GM18858 (cell line): Measurements from ENCODE around the gene PRKN.

Experiments
- ATAC-seq: cut with Tn5 transposase; IDR thresholded peaks from one replicate; pipeline ENCODE4 v1.9.1; 2021; ENCODE audit not compliant: unreplicated experiment

PRKN gene

DNA sequence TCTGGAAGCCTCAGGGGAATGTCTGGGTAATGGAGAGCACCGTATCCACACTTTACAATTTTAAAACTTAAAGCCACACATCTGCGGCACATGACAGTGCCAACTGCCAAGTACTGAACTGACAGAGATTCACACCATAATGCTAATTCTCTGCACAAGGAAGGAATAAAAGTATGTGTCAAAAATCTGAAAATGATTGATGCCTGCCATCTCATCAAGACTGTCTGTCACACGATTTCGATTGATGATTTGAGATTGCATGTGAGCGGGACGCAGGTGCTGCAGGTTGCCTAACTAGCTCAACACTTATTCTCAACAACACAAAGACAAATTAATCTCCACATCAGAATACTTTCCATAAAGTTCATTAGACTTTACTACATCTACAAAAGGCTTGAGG lies 391.2 kb downstream of the PRKN start:
- ATAC-seq, result no peak

DNA sequence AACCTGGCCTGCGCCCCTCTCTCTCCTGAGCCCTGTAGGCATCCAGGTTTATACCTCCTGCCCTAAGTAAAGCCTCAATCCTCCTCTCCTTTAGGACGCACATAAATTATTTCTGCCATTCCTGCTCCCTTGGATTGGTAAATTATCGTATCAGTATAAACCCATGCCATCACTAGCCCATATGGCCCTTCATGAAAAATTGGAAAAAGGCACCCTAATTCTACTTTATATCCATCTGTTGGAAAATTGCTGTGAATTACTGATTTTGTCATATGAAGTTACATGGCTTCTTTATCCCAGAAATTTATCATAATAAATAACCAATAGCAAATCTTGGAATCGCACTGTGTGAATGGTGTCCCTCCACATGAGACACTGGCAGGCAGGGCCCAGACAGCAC lies 395.2 kb downstream of the PRKN start:
- ATAC-seq, result no peak

DNA sequence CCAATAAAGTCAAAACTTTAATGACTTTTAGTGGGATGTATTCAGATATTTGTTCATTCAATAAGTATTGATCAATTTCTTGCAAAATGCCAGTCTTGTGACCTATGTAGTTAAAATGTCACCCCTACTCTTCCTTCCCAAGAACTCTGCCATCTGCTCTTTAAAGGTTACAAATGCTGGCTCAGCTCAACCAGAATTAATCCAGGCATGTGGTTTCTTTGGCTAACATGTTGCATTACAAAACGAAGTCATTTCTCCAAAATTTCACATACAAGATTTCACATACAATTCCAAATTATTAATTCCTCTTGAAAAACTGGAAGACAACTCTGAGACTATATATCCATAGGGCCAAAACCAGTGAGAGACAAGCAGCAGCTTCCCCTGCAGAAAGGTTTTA lies 395.7 kb downstream of the PRKN start:
- ATAC-seq, result no peak

DNA sequence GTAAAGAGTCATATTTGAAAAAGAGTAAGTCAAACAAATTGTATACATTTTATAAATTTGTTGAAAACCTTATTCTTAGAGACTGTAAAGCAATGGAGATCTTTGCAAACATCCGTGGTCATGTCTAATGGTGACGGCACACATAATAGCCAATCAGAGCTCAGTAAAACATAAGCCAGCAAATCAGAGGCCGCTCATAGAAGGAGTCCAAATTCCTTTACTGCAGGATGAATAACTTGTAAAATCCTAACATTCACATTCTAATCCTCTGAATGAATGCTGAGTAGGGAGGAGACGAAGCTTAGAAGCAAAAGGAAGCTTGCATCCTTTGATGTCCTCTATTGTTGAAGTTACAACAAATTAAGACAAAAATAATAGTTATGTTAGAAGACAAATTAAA lies 401.7 kb downstream of the PRKN start:
- ATAC-seq, result no peak

DNA sequence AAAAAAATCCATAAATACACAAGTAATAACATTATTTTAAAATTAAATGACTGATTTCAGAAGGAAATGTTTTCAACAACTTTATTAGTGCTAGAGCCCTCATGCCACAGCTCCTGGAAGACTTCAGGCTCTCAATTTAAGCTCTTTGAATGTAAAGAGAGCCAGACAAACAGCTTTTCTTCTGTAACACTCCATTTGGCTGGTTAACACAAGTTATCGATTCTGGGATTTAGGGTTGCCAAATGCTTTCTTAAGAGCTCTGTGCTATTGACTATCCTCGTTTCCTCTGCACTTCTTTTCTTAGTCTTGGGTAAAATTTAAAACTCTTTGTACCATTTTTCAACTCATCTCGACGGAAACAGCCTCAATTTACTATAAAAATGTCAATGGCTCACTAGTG lies 402.5 kb downstream of the PRKN start:
- ATAC-seq, result no peak

DNA sequence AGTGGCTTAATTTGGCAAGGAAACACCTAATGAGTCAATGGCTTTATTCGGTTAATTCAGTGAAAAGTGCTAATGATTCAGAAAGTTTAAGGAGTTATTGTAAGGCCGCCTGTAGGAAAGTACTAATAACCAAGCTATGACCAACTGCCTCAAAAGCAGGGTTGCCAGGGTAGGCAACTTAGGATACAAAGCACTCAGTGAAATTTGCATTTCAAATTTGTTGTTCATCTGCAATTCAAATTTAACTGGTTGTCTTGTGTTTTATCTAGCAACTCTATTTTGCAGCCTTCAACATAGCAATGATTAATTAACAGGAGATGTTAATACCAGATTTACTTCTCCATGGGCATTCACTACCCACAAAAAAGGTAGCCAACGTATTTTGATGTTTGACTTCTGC lies 412.3 kb downstream of the PRKN start:
- ATAC-seq, result no peak

DNA sequence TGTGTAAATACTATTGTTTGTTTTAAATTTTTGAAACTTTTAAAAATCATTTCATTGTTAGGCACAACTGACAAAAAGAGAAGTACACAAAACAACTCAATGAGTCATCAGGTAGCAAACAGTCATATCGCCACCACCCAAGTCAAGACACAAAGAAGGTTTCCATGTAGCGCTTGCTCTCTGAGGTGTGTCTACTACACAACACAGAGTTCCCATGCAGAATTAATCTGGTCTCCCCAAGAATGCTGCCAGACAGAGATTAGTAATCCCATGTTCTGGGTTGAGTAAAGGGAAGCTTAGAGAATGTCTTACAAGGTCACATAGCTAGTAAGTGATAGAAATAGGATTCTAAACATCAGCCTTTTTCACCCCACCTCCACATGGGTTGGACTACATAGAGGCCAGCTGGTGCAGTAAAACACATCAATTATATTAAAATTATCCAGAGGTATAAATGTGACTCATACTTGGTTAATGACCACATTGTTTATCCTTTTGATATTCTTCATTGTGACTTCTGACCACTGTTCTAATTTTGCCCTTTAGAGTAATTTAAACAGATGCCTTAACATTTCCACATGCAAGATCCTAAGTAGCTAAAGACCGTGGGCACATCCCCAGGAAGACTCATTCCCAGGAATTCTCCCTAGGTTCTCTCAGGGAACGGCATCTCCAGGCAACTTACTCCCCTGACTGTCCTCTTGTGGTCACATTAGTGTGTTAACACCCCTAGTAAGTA lies 413.5 kb downstream of the PRKN start:
- no peak for ATAC-seq

DNA sequence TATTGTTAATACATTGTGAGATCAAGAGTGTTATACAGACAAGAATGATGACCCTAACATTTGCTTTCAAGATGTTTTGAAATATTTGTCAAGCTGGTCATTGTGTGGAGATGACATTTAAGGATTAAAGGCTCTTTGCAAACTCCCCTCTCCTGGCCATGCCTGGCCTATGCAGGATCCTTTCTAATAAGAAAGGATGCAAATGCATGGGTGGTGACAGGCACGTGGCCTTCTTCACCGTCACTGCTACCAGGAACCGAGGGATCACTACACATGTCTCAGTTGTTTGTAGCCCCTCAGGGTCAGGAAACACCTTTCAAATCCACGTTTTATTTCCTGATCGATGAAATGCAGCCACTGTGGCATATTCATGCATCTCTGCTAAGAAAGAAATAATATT lies 419.7 kb downstream of the PRKN start:
- no peak for ATAC-seq

DNA sequence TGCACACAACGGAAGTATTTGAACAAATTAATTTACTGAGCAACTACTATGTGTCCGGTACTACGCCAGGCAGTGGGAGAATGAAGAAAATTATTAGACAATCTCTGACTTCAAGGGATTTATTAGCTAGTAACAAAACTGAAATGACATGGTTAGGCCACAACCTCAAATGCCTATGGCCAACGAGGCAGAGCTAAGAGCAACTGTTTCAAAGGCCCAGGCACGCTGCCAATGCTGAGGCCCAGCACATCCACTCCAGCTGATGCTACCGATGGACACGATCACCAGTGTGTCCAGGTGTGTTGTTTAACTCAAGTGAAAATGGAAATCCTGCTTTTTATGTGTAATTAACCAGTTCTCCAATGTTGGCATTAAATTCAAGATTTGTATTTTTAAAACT lies 420.9 kb downstream of the PRKN start:
- ATAC-seq, result no peak

DNA sequence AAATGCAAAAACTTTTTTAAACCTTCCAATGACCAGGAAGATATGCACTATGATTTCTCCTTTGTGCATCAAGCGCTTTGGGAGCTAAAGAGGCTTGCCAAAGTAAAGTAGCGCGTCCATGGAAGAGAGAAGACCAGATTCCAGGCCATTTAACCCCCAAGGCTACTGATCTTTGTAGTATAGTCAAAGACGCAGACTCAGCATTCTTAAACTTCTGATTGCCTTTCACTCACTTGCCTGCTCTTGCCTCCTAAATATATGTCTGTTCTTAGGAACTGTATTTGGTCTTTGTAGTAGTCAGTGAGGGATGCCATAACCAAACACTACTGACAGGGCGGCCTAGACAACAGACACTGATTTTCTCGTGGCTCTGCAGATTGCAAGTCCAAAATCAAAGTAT lies 426.4 kb downstream of the PRKN start:
- no peak for ATAC-seq

DNA sequence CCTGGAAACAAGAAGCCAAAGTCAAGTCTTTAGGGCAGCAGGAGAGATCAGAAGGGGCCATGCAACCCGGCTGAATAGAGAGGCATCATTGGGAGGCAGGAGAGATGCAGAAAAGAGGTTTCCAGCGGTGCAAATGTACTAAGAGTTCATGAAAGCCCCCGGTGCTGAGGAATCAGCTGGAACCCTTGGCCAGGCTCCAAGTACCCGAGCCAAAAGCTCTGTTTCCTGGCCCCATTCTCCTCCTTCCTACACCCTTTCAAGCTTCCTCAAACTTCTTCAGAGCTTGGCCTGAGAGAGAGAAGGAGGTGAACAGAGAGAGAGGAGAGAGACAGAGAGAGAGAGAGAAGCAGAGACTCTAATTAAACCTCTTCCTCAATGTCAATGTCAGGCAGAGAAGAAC lies 433.5 kb downstream of the PRKN start:
- ATAC-seq, result no peak

DNA sequence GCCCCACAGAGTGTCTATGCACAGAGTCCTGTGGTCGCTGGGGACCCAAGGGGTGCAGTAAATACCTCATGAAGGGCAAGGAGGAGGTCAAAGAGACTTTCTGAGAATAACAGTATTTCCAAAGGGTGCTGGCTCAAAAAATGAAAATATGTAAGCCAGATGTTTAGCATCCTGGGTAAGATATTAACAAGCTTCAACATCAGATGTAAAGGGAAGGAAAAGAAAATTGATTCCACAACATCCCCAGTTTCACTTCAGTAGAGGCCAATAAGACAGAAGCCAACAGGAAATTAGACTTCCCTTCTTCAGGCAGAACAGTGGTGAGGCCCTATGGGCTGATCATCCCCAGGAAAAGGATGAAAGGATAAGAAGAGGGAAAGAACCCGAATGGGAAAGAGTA lies 434.7 kb downstream of the PRKN start:
- no peak for ATAC-seq

DNA sequence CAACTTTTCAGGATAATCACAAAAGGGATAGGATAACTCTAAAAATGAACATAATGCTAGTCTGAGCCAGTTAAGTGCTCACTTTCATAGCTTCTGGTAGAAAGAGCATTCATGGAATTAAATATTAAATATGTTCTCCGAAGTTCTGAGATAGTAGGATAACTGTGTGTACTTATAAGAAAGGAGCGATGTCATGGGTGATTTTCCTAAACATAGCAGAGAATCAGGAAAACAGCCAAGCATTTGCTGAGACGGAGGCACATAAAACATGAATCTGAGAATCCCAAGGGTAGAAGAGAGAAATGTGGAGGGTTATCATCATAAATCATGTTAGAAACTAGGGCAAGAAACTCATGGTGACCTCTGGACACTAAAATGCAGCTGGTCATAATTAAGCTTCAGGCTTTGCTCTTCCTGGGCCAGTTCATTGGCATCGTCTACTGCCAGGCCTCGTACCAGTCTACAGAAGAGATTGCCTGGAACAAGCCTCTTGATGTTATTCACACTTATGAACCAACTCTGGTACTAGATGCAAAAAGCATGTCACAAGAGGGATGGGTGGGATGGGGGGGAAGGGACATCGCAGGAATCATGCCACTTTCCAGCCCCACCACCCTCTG lies 436.6 kb downstream of the PRKN start:
- ATAC-seq, result no peak

DNA sequence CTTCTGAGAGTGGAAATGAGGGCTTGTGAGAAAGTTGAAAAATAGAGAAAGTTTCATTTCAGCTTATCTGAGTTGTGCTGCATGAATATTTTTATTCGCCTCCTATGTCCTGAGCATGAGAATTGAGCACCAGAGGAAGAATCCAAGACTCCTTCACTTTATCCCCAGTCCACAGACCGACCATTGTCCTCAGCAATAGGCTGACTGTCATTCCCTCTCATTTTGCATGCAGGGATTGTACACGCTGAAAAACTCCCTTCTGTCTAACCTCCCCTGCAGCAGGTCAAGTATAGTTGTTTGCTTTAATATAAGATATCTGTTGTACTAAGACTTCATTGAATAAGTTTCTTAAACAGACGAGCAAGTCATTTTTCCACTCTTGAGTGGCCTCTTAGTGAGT lies 437.6 kb downstream of the PRKN start:
- ATAC-seq, result no peak

DNA sequence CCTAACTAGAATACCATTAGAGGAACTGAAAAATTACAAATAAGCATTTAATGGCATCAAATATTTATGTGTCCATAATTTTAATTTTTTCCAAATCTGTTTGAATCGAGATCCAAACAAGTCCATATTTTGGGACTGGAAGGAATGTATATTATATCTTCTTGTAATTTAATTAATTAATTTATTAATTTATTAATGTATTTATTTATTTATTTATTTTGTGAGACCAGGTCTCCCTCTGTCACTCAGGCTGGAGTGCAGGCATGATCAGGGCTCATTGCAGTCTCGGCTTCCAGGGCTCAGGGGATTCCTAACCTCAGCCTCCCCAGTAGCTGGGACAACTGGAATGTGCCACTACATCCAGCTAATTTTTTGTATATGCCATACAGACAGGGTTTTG lies 453.6 kb downstream of the PRKN start:
- no peak for ATAC-seq

DNA sequence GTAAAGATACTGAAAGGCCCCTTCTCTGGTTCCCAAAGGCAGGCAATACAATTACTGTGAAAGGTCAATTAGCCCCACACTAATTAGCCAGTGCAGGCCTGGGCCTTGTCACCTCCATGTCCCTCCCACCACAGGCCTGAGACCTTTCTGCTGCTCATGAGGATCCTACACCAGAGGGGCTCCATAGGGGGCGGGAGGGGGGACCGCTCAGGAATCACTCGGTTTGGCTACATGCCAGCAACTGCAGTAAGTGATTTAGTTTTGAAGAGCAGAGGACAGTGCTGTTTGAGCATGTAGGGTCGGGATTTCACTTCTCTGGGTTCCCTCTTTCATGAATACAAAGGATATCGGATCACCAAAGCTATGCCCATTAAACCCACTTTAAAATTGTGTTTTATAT lies 455.6 kb downstream of the PRKN start:
- ATAC-seq, result no peak

DNA sequence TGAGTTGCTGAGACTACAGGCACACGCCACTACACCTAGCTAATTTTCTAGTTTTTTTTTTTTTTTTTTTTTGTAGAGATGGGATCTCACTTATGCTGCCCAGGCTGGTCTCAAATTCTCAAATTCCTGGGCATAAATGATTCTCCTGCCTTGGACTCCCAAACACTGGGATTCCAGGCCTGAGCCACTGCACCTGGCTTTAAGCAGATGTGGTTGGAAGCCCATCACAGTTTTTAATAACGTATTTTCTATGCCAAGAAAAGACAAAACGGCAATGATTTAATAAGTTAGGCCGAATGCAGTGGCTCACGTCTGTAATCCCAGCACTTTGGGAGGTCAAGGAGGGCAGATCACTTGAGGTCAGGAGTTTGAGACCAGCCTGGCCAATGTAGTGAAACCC lies 456.6 kb downstream of the PRKN start:
- ATAC-seq, result no peak

DNA sequence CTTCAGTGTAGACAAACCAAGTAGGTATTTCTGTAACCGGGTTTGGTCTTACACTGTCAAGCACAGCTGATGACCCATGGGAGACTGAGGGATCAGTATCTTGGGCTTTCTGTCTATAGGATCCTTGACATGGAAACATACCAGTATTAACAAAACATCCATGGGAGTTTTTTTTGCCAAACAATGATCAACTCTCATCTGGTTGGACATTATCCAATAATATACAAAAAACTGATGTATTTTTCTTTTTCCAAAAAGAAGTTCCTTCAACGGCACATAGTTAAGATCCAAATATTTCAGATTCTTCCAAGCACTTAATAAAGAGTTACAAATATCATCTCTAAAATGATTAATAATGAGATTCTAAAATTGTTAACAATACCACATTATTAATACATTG lies 459.9 kb downstream of the PRKN start:
- ATAC-seq, result no peak

DNA sequence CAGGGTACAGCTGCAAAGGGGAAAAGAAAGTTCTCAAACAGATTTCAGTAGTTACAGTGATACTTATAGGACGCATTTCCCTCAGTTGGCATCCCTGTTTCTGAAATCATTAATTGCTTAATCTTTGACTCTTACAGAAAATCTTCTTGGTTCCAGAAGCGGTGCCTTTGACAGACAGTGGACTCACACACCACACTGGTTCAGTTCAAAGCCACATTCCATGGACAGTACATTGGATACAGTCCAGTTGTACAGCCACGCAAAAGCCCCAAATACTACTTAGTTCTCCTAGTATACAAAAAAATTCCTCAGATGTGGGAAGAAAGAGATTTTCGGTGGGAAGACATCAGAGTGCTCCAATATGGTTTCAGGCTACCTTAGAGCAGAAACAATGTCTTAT lies 460.4 kb downstream of the PRKN start:
- no peak for ATAC-seq

DNA sequence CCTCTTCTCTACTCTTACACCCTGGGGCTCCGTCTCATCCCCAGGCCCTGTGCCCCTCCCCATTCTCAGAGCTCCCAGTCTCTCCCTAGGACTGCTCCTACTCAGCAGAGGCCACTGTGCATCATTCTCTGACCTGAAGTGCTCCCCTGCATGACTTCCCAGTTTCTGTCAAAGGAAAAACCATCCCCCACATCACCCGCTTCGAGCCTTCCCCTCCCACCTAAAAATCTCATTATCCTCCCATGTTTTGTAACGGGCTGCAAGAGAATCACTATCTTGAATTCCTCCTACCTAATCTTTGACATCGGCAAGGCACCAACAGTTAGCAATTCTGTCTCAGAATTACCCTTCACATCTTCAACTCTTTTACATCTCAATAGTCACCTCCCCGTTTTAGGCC lies 463.0 kb downstream of the PRKN start:
- ATAC-seq, result no peak

DNA sequence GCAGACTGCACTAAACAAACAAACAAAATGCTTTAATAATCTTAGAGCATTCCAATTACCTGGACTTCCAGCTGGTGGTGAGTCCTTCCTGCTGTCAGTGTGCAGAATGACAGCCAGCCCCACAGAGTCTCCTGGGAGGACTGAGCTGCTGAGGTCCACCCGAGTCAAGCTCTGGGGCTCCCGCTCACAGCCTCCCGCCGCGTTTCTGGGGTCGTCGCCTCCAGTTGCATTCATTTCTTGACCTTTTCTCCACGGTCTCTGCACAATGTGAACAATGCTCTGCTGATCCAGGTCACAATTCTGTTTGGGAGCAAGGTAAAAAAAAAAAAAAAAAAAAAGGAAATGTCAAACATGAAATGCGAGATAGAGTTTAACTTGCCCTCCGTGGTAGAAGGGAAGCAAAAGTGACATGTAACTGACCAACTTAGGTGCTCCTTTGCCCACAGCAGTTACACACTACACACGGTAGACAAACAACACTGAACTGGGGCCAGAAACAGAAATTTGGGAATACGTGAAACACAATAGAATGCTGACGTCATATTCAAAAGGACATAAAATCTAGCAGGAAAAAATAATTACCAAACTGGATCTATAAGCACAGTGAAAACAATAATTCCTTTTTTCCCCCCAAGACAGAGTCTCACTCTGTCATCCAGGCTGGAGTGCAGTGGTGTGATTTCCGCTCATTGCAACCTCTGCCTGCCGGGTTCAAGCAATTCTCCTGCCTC lies 464.9 kb downstream of the PRKN start:
- ATAC-seq, result no peak

DNA sequence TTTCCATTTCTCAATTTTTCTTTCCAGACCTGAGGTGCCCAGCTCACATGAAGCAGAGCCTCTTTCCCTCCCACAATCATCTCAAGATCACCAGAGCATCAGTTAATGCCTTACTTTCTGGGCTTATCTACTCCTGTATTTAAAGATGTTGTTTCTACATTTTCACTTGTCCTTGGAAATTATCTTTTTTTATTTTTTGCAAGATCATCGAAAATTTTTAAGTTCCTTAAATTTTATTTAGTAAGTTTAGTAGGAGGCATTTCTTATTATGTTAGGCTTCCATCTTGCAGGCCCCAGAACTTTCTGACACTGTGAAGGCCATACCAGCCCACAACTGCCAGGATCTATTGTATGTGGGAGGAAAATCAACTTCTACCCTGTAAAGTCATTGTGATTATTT lies 466.0 kb downstream of the PRKN start:
- ATAC-seq, result no peak
